Osteoblast (primary cell): ENCODE data around the gene DNAJA3. TPM values are rescaled to one million over a fixed set of nuclear protein-coding genes. Genes with fewer than 3 reads are reported as not detected.
"Not testable (repeated sequence)": the region's sequence is repeated elsewhere in the genome, so short reads cannot be mapped to it uniquely, and the experiment has no call there.

Source experiments
- DNase-seq: peaks from one replicate; pipeline ENCODE4 v3.0.0; 2011; ENCODE audit warnings: low spot score, mixed read lengths; ENCODE audit not compliant: insufficient read length; ENCODE audit errors: missing footprints
- H2AFZ ChIP-seq: 2 replicates; pipeline ENCODE4 v1.6.0; 2011; ENCODE audit warnings: mild to moderate bottlenecking, low read length
- H3K27ac ChIP-seq: 2 replicates; pipeline ENCODE4 v1.5.1; 2011; ENCODE audit warnings: mild to moderate bottlenecking, low read depth, low read length, moderate library complexity
- H3K27me3 ChIP-seq: 2 replicates; pipeline ENCODE4 v1.6.0; 2012; ENCODE audit warnings: mild to moderate bottlenecking, control low read depth, inconsistent platforms, low read length, moderate library complexity; ENCODE audit not compliant: insufficient read depth
- H3K36me3 ChIP-seq: 2 replicates; pipeline ENCODE4 v1.5.1; 2011; ENCODE audit warnings: mild to moderate bottlenecking, low read length, control low read depth, moderate library complexity; ENCODE audit not compliant: insufficient read depth
- H3K4me1 ChIP-seq: 2 replicates; pipeline ENCODE4 v1.5.1; 2011; ENCODE audit warnings: mild to moderate bottlenecking, low read length, control low read depth, moderate library complexity; ENCODE audit not compliant: insufficient read depth
- H3K4me2 ChIP-seq: 2 replicates; pipeline ENCODE4 v1.6.0; 2011; ENCODE audit warnings: mild to moderate bottlenecking, low read length; ENCODE audit not compliant: insufficient read depth
- H3K4me3 ChIP-seq: fragments of 200-600 bp; sonication (generic); 3 replicates; pipeline ENCODE4 v1.5.1; 2012; ENCODE audit warnings: mild to moderate bottlenecking, low read length, inconsistent platforms; ENCODE audit not compliant: insufficient read depth
- H3K79me2 ChIP-seq: 2 replicates; pipeline ENCODE4 v1.6.0; 2012; ENCODE audit warnings: mild to moderate bottlenecking, low read length, control low read depth, inconsistent platforms; ENCODE audit not compliant: insufficient read depth
- H3K9me3 ChIP-seq: 2 replicates; pipeline ENCODE4 v1.5.1; 2011; ENCODE audit warnings: low read depth, low read length, control low read depth
- H4K20me1 ChIP-seq: 2 replicates; pipeline ENCODE4 v1.6.0; 2012; ENCODE audit warnings: mild to moderate bottlenecking, low read length, control low read depth; ENCODE audit not compliant: insufficient read depth
- total RNA-seq: library from RNA; depleted of rRNA; stranded (reverse); fragments of >200 nt; gene quantifications from 2 replicates; pipeline ENCODE4 v1.2.3, GENCODE V29; 2012
- TF ChIP-seq, protein P1 (sequence below): IDR thresholded peaks from 2 replicates; pipeline ENCODE4 v1.5.1; 2011; ENCODE audit warnings: mild to moderate bottlenecking, low read depth, low read length, moderate library complexity; ENCODE audit errors: extremely low read depth

The DNAJA3 gene
- total RNA-seq, 1 donor, result 30.0 TPM

DNA sequence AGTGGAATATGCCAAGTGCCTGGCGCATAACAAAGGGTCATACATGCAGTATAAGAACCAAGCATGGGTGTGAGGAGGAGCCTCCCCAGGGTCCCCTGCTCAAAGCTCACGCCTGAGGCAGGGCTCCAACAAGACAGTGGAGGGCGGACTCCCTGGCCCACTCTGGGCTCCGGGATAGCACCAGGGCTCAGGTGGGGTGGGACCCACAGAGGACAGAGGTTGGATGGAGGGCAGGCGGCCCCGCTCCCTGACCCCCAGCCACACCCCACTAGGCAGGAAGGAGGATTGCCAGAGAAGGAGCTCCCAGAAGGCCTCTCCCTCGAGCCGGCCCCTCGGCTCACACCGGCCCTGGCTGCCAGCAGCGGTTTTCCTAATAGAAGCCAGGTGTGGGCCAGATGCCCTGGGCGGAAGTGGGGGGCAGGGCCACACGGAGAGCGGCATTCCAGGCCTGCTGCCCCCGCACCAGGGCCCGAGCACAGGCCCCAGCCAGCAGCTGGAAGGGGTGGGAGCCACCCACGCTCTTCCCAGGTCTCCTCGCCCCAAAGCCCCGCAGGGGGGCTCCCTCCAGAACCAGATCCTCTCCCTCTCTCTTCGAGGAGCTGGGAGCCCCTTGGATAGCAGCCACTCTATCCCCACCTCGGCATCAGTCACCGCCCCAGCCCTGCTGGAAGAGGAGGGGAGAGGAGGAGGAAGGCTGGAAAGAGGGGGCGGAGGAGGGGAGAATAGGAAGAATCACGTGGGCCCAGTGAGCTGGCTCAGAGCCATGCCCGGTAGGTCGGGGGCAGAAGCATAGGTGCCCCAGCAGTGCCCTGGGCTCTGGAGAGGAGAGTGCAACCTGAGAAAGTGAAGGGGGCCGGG, 33.1 kb upstream of the DNAJA3 start:
- TF ChIP-seq, protein P1, sequence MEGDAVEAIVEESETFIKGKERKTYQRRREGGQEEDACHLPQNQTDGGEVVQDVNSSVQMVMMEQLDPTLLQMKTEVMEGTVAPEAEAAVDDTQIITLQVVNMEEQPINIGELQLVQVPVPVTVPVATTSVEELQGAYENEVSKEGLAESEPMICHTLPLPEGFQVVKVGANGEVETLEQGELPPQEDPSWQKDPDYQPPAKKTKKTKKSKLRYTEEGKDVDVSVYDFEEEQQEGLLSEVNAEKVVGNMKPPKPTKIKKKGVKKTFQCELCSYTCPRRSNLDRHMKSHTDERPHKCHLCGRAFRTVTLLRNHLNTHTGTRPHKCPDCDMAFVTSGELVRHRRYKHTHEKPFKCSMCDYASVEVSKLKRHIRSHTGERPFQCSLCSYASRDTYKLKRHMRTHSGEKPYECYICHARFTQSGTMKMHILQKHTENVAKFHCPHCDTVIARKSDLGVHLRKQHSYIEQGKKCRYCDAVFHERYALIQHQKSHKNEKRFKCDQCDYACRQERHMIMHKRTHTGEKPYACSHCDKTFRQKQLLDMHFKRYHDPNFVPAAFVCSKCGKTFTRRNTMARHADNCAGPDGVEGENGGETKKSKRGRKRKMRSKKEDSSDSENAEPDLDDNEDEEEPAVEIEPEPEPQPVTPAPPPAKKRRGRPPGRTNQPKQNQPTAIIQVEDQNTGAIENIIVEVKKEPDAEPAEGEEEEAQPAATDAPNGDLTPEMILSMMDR, result no peak
- Histone ChIP-seq H3K27ac (peak overlapping the region; percentile 5), H3K9me3 (no peaks in the 10 kb centered on the region), H4K20me1 (no peaks in the 10 kb centered on the region), H3K4me2 (no peak overlapping the region), H3K79me2 (no peaks in the 10 kb centered on the region), H2AFZ (no peak overlapping the region), H3K4me3 (no peak overlapping the region), H3K4me1 (peaks cover 24% of the 10 kb centered on the region), H3K27me3 (no peaks in the 10 kb centered on the region), H3K36me3 (peaks cover 7% of the 10 kb centered on the region)
- peak; percentile 94 for DNase-seq

DNA sequence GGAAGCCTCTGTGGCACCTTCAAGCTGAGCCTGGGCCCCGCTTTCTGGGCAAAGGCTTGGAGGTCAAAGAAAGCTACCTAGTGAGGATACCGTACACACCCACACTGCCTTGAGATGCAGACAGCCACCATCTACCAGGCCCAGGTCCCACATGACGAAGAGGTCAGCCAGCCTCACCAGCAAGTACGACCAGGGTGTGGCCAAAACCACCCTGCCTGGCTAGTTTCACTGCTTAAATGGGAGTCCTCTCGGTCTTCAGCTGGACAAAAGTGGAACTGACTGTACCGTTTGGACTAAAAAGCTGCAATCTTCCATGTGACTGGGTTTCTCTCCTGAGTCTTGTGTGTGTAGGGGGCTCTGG, 32.4 kb upstream of the DNAJA3 start:
- no peaks in the 10 kb centered on the region for H3K27me3 ChIP-seq
- TF ChIP-seq, protein P1, result no peak
- H3K4me1 ChIP-seq, result peaks cover 18% of the 10 kb centered on the region
- H2AFZ ChIP-seq, result no peak overlapping the region
- no peak overlapping the region for H3K4me3 ChIP-seq
- peaks cover 7% of the 10 kb centered on the region for H3K36me3 ChIP-seq
- DNase-seq, result peak; percentile 95
- H3K4me2 ChIP-seq, result peak overlapping the region; percentile 4
- no peaks in the 10 kb centered on the region for H4K20me1 ChIP-seq
- H3K79me2 ChIP-seq, result no peaks in the 10 kb centered on the region
- H3K9me3 ChIP-seq, result no peaks in the 10 kb centered on the region
- H3K27ac ChIP-seq, result peak overlapping the region; percentile 5

DNA sequence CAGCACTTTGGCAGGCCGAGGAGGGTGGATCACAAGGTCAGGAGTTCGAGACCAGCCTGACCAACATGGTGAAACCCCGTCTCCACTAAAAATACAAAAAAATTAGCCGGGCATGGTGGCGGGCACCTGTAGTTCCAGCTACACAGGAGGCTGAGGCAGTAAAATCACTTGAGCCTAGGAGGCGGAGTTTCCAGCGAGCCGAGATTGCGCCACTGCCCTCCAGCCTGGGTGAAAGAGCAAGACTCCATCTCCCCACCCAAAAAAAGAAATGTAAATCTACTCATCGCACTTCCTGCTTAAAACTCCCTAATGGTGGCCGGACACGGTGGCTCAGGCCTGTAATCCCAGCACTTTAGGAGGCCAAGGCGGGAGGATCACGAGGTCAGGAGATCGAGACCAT, 31.8 kb upstream of the DNAJA3 start:
- peaks cover 15% of the 10 kb centered on the region for H3K4me1 ChIP-seq
- H4K20me1 ChIP-seq, H3K27ac ChIP-seq, DNase-seq, H3K27me3 ChIP-seq, H2AFZ ChIP-seq, H3K4me2 ChIP-seq, H3K79me2 ChIP-seq, H3K4me3 ChIP-seq, H3K9me3 ChIP-seq, H3K36me3 ChIP-seq: not testable (repeated sequence)

DNA sequence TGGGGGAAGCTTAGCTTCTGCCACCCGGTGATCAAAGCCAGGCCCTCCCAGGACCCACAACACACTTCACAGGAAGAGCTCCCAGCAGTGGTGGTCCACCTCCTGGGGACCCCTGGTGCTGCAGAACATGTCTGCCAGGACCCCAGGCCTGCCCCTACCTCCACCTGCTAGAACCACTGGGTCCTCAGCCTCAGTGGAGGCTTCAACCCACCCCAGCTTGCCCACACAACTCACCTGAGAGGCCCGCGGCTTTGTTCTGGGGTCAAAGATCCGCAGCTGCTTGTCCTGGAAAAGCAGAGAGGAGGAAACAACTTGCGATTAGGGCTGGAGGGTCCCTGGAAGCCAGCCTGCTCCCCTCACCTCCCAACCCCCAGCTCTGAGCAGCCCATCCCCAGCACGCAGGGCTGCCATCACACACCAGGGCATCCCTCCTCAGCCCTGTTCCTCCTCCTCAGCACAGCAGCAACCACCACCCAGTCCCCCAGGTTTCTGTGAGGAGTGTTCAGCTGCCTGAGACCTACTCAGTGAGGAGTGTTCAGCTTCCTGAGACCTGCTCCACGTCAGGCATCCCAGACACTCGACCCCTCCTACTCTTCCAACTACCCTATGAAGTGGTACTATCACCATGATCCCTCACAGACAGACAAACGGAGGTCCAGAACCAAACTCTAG, 30.5 kb upstream of the DNAJA3 start:
- Histone ChIP-seq H2AFZ (no peak overlapping the region), H3K4me1 (peaks cover 15% of the 10 kb centered on the region), H3K27ac (no peak overlapping the region), H3K9me3 (no peaks in the 10 kb centered on the region), H3K36me3 (peaks cover 7% of the 10 kb centered on the region), H3K4me3 (no peak overlapping the region), H4K20me1 (no peaks in the 10 kb centered on the region), H3K79me2 (no peaks in the 10 kb centered on the region), H3K27me3 (no peaks in the 10 kb centered on the region), H3K4me2 (no peak overlapping the region)
- peak; percentile 58 for DNase-seq
- TF ChIP-seq, protein P1, result no peak
